GM19468 (cell line): Measurements from ENCODE around the gene SNRPB.
"Not testable (repeated sequence)": the region's sequence is repeated elsewhere in the genome, so short reads cannot be mapped to it uniquely, and the experiment has no call there.

ENCODE experiments used
- ATAC-seq: cut with Tn5 transposase; IDR thresholded peaks from one replicate; pipeline ENCODE4 v1.9.1; 2021; ENCODE audit warnings: mild to moderate bottlenecking, moderate library complexity, moderate number of reproducible peaks; ENCODE audit not compliant: unreplicated experiment; ENCODE audit errors: extremely low read depth

Gene SNRPB

GRCh38 chr20:2470423-2471193, at the start of gene SNRPB:
SNRPB (minus strand) TSS chr20:2470789; CDS start chr20:2470690, 99 bp downstream.
- ATAC-seq = peak; percentile 89

- no peak for ATAC-seq
These were observed 48.7 kb upstream of the SNRPB start for GRCh38 chr20:2519115-2519809.

GRCh38 chr20:2518558-2518957, 48.0 kb upstream of the SNRPB start:
- no peak for ATAC-seq

- ATAC-seq = no peak
These were observed 47.5 kb upstream of the SNRPB start for GRCh38 chr20:2518096-2518495.

GRCh38 chr20:2516399-2516798, 45.8 kb upstream of the SNRPB start:
- no peak for ATAC-seq

GRCh38 chr20:2515203-2515602, 44.6 kb upstream of the SNRPB start:
- no peak for ATAC-seq

- ATAC-seq = no peak
These were observed 39.2 kb upstream of the SNRPB start for GRCh38 chr20:2509794-2510193.

GRCh38 chr20:2509468-2509781, 38.8 kb upstream of the SNRPB start:
- no peak for ATAC-seq

- peak; percentile 70 for ATAC-seq
These were observed 38.3 kb upstream of the SNRPB start, which contains the start of gene ZNF343 for GRCh38 chr20:2508631-2509467. ZNF343 (minus strand) TSS chr20:2508915; CDS start chr20:2493895, 15,020 bp downstream.

- no peak for ATAC-seq
These were observed 37.5 kb upstream of the SNRPB start for GRCh38 chr20:2507875-2508630.

- no peak for ATAC-seq
These were observed 36.9 kb upstream of the SNRPB start for GRCh38 chr20:2507464-2507863.

GRCh38 chr20:2506426-2506825, 35.8 kb upstream of the SNRPB start:
- ATAC-seq = not testable (repeated sequence)

- ATAC-seq = not testable (repeated sequence)
These were observed 34.2 kb upstream of the SNRPB start for GRCh38 chr20:2504803-2505202.

GRCh38 chr20:2502808-2503384, 32.3 kb upstream of the SNRPB start:
- not testable (repeated sequence) for ATAC-seq

- ATAC-seq = no peak
These were observed 15.1 kb upstream of the SNRPB start for GRCh38 chr20:2485661-2486060.

GRCh38 chr20:2485080-2485479, 14.5 kb upstream of the SNRPB start:
- ATAC-seq = no peak

- no peak for ATAC-seq
These were observed 12.9 kb upstream of the SNRPB start for GRCh38 chr20:2483504-2483903.

GRCh38 chr20:2480381-2480780, 9.8 kb upstream of the SNRPB start:
- no peak for ATAC-seq

- ATAC-seq = no peak
These were observed 6.4 kb upstream of the SNRPB start for GRCh38 chr20:2476742-2477615.
